HepG2 (cell line): ENCODE measurements around the gene RAET1E. TPM values are rescaled to one million over a fixed set of nuclear protein-coding genes. Genes with fewer than 3 reads are reported as not detected.

Experiments
- ATAC-seq: fragments of 200-7000 bp; cut with Tn5 transposase; 3 replicates; pipeline ENCODE4 v1.9.1; 2020; ENCODE audit warnings: mild to moderate bottlenecking, moderate library complexity
- BruUV-seq: library from RNA; stranded (reverse); fragments of 400-500 nt; replicated peaks from 2 replicates; lab custom pipeline; 2021; lab: Mats Ljungman, UMichigan
- CTCF ChIA-PET: fragments of 300-600 bp; formaldehyde crosslinking; extraction: SDS; loops from one replicate; lab custom pipeline; 2021; ENCODE audit warnings: low total read pairs, inconsistent platforms, low intra/inter-chr PET ratio; lab: Yijun Ruan, JAX
- POLR2A ChIA-PET: fragments of 350-600 bp; sonication (Branson Sonifier 250); formaldehyde crosslinking; loops from one replicate; lab custom pipeline; 2020; ENCODE audit warnings: antibody characterized with exemption, inconsistent platforms; lab: Yijun Ruan, JAX
- DNase-seq: peaks from one replicate; pipeline ENCODE4 v3.0.0-alpha.2; 2015; ENCODE audit warnings: low spot score
- FAIRE-seq: peaks from 3 replicates; lab custom pipeline; 2011; peaks lifted over from hg19 to GRCh38; lab: Jason Lieb, UNC
- H2AFZ ChIP-seq: one replicate; pipeline ENCODE4 v1.6.1; 2011; ENCODE audit warnings: low read length, inconsistent platforms
- H3K27ac ChIP-seq: fragments of 300-600 bp; 3 replicates; pipeline ENCODE4 v1.8.0; 2011; ENCODE audit warnings: mixed run types, mild to moderate bottlenecking, mixed read lengths, low read length, inconsistent platforms; ENCODE audit not compliant: insufficient read depth; ENCODE audit errors: extremely low read length
- H3K27me3 ChIP-seq, 2 experiments: fragments of 200-600 bp in 1 of 2; 2 replicates in 1 of 2; 3 replicates in 1 of 2; pipeline versions ENCODE4 v1.6.0 to v1.8.0; 2011; ENCODE audit warnings: low read length in 2 of 2, mild to moderate bottlenecking in 2 of 2, moderate library complexity in 2 of 2, inconsistent platforms in 1 of 2; ENCODE audit not compliant: insufficient read depth in 2 of 2, control insufficient read depth in 1 of 2
- H3K36me3 ChIP-seq, 2 experiments: fragments of 200-600 bp in 1 of 2; replicated peaks in 1 of 2; 2 replicates in 1 of 2; 3 replicates in 1 of 2; pipeline versions ENCODE4 v1.5.1 to v1.8.0; 2011; ENCODE audit warnings: low read length in 2 of 2, inconsistent platforms in 1 of 2; ENCODE audit not compliant: insufficient read depth in 2 of 2, control insufficient read depth in 1 of 2
- H3K4me1 ChIP-seq: 2 replicates; pipeline ENCODE4 v1.5.1; 2012; ENCODE audit warnings: low read length, inconsistent platforms; ENCODE audit not compliant: insufficient read depth
- H3K4me2 ChIP-seq: 2 replicates; pipeline ENCODE4 v1.6.0; 2011; ENCODE audit warnings: low read depth, low read length, inconsistent platforms
- H3K4me3 ChIP-seq, 3 experiments: fragments of 200-600 bp in 1 of 3; sonication (generic), shearing (Covaris generic) in 1 of 3; replicated peaks in 1 of 3; 2 replicates each; pipeline ENCODE4 v1.5.1; 2011 to 2016; ENCODE audit warnings: low read length in 3 of 3, inconsistent platforms in 2 of 3, low read depth in 2 of 3, mild to moderate bottlenecking in 2 of 3, control low read depth in 1 of 3, mixed read lengths in 1 of 3; ENCODE audit not compliant: insufficient read depth in 1 of 3
- H3K79me2 ChIP-seq: one replicate; pipeline ENCODE4 v1.6.1; 2011; ENCODE audit warnings: low read length, inconsistent platforms; ENCODE audit not compliant: insufficient read depth
- H3K9ac ChIP-seq: 2 replicates; pipeline ENCODE4 v1.6.0; 2011; ENCODE audit warnings: mild to moderate bottlenecking, low read depth, low read length, inconsistent platforms; ENCODE audit not compliant: insufficient read depth
- H3K9me3 ChIP-seq: 2 replicates; pipeline ENCODE4 v1.5.1; 2012; ENCODE audit warnings: mild to moderate bottlenecking, low read length
- H4K20me1 ChIP-seq: 2 replicates; pipeline ENCODE4 v1.6.0; 2011; ENCODE audit warnings: inconsistent platforms, mild to moderate bottlenecking, low read length, moderate library complexity; ENCODE audit not compliant: insufficient read depth
- ADNP ChIP-seq: sonication (generic); formaldehyde crosslinking; IDR thresholded peaks from 2 replicates; pipeline ENCODE4 v1.4.0; 2020; ENCODE audit warnings: missing genetic modification reagents
- HMG20A ChIP-seq: IDR thresholded peaks from 2 replicates; pipeline ENCODE4 v1.6.1; 2016; ENCODE audit warnings: borderline replicate concordance
- HNRNPUL1 ChIP-seq: fragments of 200-400 bp; formaldehyde crosslinking; IDR thresholded peaks from 2 replicates; pipeline ENCODE4 v1.6.1; 2017; ENCODE audit warnings: low read depth, mild to moderate bottlenecking, low read length, moderate library complexity
- NAIF1 ChIP-seq: sonication (generic); formaldehyde crosslinking; IDR thresholded peaks from 2 replicates; pipeline ENCODE4 v1.5.0; 2020; ENCODE audit warnings: mild to moderate bottlenecking, missing genetic modification reagents, borderline replicate concordance
- RELA ChIP-seq: sonication (generic); formaldehyde crosslinking; IDR thresholded peaks from 2 replicates; pipeline ENCODE4 v1.4.0; 2020; ENCODE audit warnings: missing genetic modification reagents
- SMARCE1 ChIP-seq: fragments of 450-650 bp; IDR thresholded peaks from 2 replicates; pipeline ENCODE4 v1.6.1; 2017; ENCODE audit warnings: borderline replicate concordance
- SSRP1 ChIP-seq: IDR thresholded peaks from 2 replicates; pipeline ENCODE4 v1.6.1; 2016; ENCODE audit warnings: control low read depth
- ZNF766 ChIP-seq: sonication (generic); formaldehyde crosslinking; IDR thresholded peaks from 2 replicates; pipeline ENCODE4 v1.5.0; 2020; ENCODE audit warnings: missing genetic modification reagents, borderline replicate concordance
- ZNF790 ChIP-seq: sonication (generic); formaldehyde crosslinking; IDR thresholded peaks from 2 replicates; pipeline ENCODE4 v1.8.0; 2022; ENCODE audit warnings: missing genetic modification reagents, mild to moderate bottlenecking, borderline replicate concordance
- WGBS: methylation state at CpG from one replicate; pipeline ENCODE4 v1.1.6; 2017; ENCODE audit warnings: low lambda C conversion rate; 5-methylcytosine and 5-hydroxymethylcytosine counted together
- in situ Hi-C: cut with HindIII; loops from 2 replicates; pipeline ENCODE4 v1.10.0; 2017; ENCODE audit warnings: low pct_unique_long_range_greater_than_20kb; ENCODE audit not compliant: extremely low pct_ligation_motif_present
- intact Hi-C: fragments of 100-400 bp; cut with micrococcal nuclease; formaldehyde crosslinking; loops from one replicate; pipeline ENCODE4 v1.10.0; 2022; ENCODE audit not compliant: unreplicated experiment
- polyA plus RNA-seq, 8 experiments: library from polyadenylated mRNA; depleted of rRNA in 3 of 8; stranded (reverse) in 7 of 8; unstranded in 1 of 8; fragments of >200 nt; fragmentation: Illumina TruSeq in 4 of 8; extraction: Trizol in 4 of 8; gene quantifications; 2 replicates each; pipeline versions ENCODE4 v1.2.1 to v1.2.3, GENCODE V29; 2011 to 2016; ENCODE audit warnings: low read depth in 4 of 8, missing spikeins in 1 of 8, mixed read lengths in 1 of 8; ENCODE audit not compliant: insufficient read depth in 1 of 8
- total RNA-seq, 5 experiments: library from RNA; depleted of rRNA; stranded (reverse); fragments of >200 nt; fragmentation: Illumina TruSeq; extraction: Trizol; gene quantifications; 2 replicates each; pipeline ENCODE4 v1.2.3, GENCODE V29; 2016; ENCODE audit warnings: low read depth in 1 of 5
- TF ChIP-seq, protein P1 (sequence below): sonication (generic); formaldehyde crosslinking; IDR thresholded peaks from 2 replicates; pipeline ENCODE4 v1.4.0; 2020; ENCODE audit warnings: missing genetic modification reagents
- TF ChIP-seq, protein P2 (sequence below): sonication (generic); formaldehyde crosslinking; IDR thresholded peaks from 2 replicates; pipeline ENCODE4 v1.5.1; 2020; ENCODE audit warnings: mild to moderate bottlenecking, missing genetic modification reagents, moderate library complexity
- TF ChIP-seq, protein P3 (sequence below): sonication (generic); formaldehyde crosslinking; IDR thresholded peaks from 2 replicates; pipeline ENCODE4 v1.4.0; 2020; ENCODE audit warnings: missing genetic modification reagents, borderline replicate concordance

RAET1E gene
- total and polyA plus RNA-seq, 2 of the 13 experiments (the other 11 are each of a cell fraction or from before 2014, with no cell fraction given), result not detected

DNA sequence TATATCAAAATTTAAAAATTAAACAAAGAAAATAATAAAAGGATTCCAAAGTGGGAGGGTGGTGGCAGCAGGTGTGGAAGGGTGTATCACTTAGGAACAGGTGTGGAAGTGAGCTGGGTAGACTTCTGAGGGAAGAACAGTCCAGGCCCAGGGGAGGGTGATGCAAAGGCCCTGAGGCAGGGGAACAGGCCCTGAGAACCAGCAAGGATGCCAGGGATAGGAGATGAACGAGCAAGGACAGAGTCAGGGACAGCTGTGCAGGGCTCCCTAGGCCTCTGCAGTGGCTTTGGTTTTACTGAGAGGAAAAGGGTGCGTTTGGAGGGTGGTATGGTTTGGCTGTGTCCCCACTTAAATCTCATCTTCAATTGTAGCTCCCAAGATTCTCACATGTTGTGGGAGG is 9.4 kb upstream of the RAET1E start (continued):
- TF ChIP-seq, protein P1, sequence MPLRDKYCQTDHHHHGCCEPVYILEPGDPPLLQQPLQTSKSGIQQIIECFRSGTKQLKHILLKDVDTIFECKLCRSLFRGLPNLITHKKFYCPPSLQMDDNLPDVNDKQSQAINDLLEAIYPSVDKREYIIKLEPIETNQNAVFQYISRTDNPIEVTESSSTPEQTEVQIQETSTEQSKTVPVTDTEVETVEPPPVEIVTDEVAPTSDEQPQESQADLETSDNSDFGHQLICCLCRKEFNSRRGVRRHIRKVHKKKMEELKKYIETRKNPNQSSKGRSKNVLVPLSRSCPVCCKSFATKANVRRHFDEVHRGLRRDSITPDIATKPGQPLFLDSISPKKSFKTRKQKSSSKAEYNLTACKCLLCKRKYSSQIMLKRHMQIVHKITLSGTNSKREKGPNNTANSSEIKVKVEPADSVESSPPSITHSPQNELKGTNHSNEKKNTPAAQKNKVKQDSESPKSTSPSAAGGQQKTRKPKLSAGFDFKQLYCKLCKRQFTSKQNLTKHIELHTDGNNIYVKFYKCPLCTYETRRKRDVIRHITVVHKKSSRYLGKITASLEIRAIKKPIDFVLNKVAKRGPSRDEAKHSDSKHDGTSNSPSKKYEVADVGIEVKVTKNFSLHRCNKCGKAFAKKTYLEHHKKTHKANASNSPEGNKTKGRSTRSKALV (CRISPR knock-in tag), result no peak
- TF ChIP-seq RELA (CRISPR knock-in tag) (no peak), NAIF1 (CRISPR knock-in tag) (no peak), HMG20A (CRISPR knock-in tag) (no peak), ZNF790 (CRISPR knock-in tag) (no peak), SMARCE1 (no peak), SSRP1 (CRISPR knock-in tag) (no peak)

DNA sequence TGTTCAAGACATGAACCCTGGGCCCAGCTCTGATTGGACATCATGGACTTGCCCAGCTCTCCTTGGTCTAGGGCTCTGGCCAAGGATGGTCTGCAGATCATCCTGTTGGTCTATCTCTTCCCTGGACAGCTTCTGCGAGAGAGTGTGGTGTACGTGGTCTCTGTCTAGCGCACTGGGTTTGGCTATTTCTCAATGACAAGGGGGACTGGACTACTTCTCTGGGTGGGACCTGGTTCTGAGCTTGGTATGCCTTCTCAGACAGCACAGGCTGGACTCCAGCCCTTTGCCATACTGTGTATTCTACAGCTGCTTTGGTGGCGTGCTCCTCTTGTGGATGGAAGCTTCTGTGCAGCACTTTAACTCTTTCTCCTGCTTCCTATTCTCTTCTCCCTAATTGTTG is 8.5 kb upstream of the RAET1E start:
- no peak for FAIRE-seq
- no peak overlapping the region for H3K9ac ChIP-seq
- H4K20me1 ChIP-seq, result no peaks in the 10 kb centered on the region
- peaks cover 12% of the 10 kb centered on the region for H3K9me3 ChIP-seq
- no peak overlapping the region for H3K4me3 ChIP-seq
- H3K4me2 ChIP-seq, result no peak overlapping the region
- ChIA-PET CTCF (no interaction called here), POLR2A (interaction anchor here (1.2 kb wide), 1 partner anchor 10 kb away, joined by 6 read pairs; no protein-coding TSS in a partner anchor)
- 19% methylated on average over 1 of the region's 4 CpGs for WGBS
- peak; percentile 15; the same call in 2 of the 3 replicates for ATAC-seq
- in situ Hi-C loops, result no loop called here
- no TSS peak for BruUV-seq
- H3K36me3 ChIP-seq, result no peaks in the 10 kb centered on the region
- no peak overlapping the region for H2AFZ ChIP-seq
- peaks cover 6 to 40% of the 10 kb centered on the region in 2 experiments; a peak in 4 of 5 replicates for H3K27me3 ChIP-seq
- no peak overlapping the region for H3K27ac ChIP-seq
- intact Hi-C loops, result no loop called here
- peaks cover 9% of the 10 kb centered on the region; the same call in 1 of the 2 replicates for H3K4me1 ChIP-seq
- DNase-seq, result no peak
- no peaks in the 10 kb centered on the region for H3K79me2 ChIP-seq
- TF ChIP-seq ADNP (CRISPR knock-in tag), result no peak
- TF ChIP-seq HNRNPUL1, result no peak
- TF ChIP-seq, protein P2, sequence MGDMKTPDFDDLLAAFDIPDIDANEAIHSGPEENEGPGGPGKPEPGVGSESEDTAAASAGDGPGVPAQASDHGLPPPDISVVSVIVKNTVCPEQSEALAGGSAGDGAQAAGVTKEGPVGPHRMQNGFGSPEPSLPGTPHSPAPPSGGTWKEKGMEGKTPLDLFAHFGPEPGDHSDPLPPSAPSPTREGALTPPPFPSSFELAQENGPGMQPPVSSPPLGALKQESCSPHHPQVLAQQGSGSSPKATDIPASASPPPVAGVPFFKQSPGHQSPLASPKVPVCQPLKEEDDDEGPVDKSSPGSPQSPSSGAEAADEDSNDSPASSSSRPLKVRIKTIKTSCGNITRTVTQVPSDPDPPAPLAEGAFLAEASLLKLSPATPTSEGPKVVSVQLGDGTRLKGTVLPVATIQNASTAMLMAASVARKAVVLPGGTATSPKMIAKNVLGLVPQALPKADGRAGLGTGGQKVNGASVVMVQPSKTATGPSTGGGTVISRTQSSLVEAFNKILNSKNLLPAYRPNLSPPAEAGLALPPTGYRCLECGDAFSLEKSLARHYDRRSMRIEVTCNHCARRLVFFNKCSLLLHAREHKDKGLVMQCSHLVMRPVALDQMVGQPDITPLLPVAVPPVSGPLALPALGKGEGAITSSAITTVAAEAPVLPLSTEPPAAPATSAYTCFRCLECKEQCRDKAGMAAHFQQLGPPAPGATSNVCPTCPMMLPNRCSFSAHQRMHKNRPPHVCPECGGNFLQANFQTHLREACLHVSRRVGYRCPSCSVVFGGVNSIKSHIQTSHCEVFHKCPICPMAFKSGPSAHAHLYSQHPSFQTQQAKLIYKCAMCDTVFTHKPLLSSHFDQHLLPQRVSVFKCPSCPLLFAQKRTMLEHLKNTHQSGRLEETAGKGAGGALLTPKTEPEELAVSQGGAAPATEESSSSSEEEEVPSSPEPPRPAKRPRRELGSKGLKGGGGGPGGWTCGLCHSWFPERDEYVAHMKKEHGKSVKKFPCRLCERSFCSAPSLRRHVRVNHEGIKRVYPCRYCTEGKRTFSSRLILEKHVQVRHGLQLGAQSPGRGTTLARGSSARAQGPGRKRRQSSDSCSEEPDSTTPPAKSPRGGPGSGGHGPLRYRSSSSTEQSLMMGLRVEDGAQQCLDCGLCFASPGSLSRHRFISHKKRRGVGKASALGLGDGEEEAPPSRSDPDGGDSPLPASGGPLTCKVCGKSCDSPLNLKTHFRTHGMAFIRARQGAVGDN, result no peak
- TF ChIP-seq, protein P3, sequence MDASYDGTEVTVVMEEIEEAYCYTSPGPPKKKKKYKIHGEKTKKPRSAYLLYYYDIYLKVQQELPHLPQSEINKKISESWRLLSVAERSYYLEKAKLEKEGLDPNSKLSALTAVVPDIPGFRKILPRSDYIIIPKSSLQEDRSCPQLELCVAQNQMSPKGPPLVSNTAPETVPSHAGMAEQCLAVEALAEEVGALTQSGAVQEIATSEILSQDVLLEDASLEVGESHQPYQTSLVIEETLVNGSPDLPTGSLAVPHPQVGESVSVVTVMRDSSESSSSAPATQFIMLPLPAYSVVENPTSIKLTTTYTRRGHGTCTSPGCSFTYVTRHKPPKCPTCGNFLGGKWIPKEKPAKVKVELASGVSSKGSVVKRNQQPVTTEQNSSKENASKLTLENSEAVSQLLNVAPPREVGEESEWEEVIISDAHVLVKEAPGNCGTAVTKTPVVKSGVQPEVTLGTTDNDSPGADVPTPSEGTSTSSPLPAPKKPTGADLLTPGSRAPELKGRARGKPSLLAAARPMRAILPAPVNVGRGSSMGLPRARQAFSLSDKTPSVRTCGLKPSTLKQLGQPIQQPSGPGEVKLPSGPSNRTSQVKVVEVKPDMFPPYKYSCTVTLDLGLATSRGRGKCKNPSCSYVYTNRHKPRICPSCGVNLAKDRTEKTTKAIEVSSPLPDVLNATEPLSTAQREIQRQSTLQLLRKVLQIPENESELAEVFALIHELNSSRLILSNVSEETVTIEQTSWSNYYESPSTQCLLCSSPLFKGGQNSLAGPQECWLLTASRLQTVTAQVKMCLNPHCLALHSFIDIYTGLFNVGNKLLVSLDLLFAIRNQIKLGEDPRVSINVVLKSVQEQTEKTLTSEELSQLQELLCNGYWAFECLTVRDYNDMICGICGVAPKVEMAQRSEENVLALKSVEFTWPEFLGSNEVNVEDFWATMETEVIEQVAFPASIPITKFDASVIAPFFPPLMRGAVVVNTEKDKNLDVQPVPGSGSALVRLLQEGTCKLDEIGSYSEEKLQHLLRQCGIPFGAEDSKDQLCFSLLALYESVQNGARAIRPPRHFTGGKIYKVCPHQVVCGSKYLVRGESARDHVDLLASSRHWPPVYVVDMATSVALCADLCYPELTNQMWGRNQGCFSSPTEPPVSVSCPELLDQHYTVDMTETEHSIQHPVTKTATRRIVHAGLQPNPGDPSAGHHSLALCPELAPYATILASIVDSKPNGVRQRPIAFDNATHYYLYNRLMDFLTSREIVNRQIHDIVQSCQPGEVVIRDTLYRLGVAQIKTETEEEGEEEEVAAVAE, result no peak
- no peak for TF ChIP-seq ZNF766 (CRISPR knock-in tag)
